ENCODE results near the gene PRSS12.

DNA sequence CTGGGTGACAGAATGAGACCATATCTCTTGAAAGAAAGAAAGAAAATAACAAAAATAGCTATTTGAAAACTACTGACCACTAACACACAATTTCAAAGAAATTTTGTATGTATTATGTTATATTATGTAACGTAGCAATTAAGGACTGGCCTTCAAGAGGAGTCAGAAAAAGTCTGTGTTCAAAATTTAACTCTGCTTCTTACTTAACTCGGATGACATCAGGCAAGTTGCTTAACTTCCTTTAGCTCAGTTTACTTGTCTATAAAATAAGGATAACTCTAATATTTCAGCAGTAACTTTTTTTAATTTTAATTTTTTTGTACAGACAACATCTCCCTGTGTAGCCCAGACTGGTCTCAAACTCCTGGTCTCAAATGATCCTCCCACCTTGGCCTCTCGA is 14.6 kb upstream of the PRSS12 start:
- TF ChIP-seq, protein P1, sequence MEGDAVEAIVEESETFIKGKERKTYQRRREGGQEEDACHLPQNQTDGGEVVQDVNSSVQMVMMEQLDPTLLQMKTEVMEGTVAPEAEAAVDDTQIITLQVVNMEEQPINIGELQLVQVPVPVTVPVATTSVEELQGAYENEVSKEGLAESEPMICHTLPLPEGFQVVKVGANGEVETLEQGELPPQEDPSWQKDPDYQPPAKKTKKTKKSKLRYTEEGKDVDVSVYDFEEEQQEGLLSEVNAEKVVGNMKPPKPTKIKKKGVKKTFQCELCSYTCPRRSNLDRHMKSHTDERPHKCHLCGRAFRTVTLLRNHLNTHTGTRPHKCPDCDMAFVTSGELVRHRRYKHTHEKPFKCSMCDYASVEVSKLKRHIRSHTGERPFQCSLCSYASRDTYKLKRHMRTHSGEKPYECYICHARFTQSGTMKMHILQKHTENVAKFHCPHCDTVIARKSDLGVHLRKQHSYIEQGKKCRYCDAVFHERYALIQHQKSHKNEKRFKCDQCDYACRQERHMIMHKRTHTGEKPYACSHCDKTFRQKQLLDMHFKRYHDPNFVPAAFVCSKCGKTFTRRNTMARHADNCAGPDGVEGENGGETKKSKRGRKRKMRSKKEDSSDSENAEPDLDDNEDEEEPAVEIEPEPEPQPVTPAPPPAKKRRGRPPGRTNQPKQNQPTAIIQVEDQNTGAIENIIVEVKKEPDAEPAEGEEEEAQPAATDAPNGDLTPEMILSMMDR (IDR thresholded peaks at IDR 0.05) = no peak
- TF ChIP-seq POLR2AphosphoS5 (IDR thresholded peaks at IDR 0.05; ENCODE audit: low read depth, low read length) (no peak), TCF7L2 (IDR thresholded peaks at IDR 0.05; ENCODE audit: low read depth, low read length) (no peak)
- TF ChIP-seq, protein P2, sequence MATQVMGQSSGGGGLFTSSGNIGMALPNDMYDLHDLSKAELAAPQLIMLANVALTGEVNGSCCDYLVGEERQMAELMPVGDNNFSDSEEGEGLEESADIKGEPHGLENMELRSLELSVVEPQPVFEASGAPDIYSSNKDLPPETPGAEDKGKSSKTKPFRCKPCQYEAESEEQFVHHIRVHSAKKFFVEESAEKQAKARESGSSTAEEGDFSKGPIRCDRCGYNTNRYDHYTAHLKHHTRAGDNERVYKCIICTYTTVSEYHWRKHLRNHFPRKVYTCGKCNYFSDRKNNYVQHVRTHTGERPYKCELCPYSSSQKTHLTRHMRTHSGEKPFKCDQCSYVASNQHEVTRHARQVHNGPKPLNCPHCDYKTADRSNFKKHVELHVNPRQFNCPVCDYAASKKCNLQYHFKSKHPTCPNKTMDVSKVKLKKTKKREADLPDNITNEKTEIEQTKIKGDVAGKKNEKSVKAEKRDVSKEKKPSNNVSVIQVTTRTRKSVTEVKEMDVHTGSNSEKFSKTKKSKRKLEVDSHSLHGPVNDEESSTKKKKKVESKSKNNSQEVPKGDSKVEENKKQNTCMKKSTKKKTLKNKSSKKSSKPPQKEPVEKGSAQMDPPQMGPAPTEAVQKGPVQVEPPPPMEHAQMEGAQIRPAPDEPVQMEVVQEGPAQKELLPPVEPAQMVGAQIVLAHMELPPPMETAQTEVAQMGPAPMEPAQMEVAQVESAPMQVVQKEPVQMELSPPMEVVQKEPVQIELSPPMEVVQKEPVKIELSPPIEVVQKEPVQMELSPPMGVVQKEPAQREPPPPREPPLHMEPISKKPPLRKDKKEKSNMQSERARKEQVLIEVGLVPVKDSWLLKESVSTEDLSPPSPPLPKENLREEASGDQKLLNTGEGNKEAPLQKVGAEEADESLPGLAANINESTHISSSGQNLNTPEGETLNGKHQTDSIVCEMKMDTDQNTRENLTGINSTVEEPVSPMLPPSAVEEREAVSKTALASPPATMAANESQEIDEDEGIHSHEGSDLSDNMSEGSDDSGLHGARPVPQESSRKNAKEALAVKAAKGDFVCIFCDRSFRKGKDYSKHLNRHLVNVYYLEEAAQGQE (IDR thresholded peaks at IDR 0.05; ENCODE audit: insufficient read depth in 1 of 2, low read depth in 2 of 2, low read length in 1 of 2) = no peak
